ENCODE results near the gene NT5DC1.

The NT5DC1 gene

GRCh38 chr6:116253505-116254296 lies 153.0 kb downstream of the NT5DC1 start, which contains the start of gene TSPYL4:
TSPYL4 (minus strand) TSS chr6:116254075; CDS start chr6:116254008, 67 bp downstream.
- peak; percentile 86 for DNase-seq (ENCODE audit: low read depth, low spot score)
- Histone ChIP-seq H3K4me3 (ENCODE audit: low read length) (peak within 1 kb of the TSS; percentile 81), H3K9me3 (ENCODE audit: control insufficient read depth, insufficient read depth, low read length) (no peaks in the 10 kb centered on the region), H3K27me3 (ENCODE audit: control insufficient read depth, insufficient read depth, low read length) (no peaks in the 10 kb centered on the region), H3K4me1 (ENCODE audit: control insufficient read depth, insufficient read depth, low read length) (peaks cover 3% of the 10 kb centered on the region; the same call in 1 of the 2 replicates), H3K36me3 (ENCODE audit: control insufficient read depth, insufficient read depth, low read length) (no peaks in the 10 kb centered on the region), H3K27ac (ENCODE audit: low read length) (no peak within 1 kb of the TSS)
- WGBS (ENCODE audit: insufficient coverage, insufficient read length): no CpG with 5 or more reads among the region's 53 CpGs

GRCh38 chr6:116254297-116255056 lies 153.8 kb downstream of the NT5DC1 start:
- DNase-seq (ENCODE audit: low read depth, low spot score): no peak
- no peaks in the 10 kb centered on the region for H3K27me3 ChIP-seq (ENCODE audit: control insufficient read depth, insufficient read depth, low read length)
- WGBS (ENCODE audit: insufficient coverage, insufficient read length): no CpG with 5 or more reads among the region's 4 CpGs
- H3K9me3 ChIP-seq (ENCODE audit: control insufficient read depth, insufficient read depth, low read length): no peaks in the 10 kb centered on the region
- H3K4me3 ChIP-seq (ENCODE audit: low read length): peak overlapping the region; percentile 81; the same call in 1 of the 2 replicates
- H3K27ac ChIP-seq (ENCODE audit: low read length): no peak overlapping the region
- H3K36me3 ChIP-seq (ENCODE audit: control insufficient read depth, insufficient read depth, low read length): no peaks in the 10 kb centered on the region
- peaks cover 3% of the 10 kb centered on the region; the same call in 1 of the 2 replicates for H3K4me1 ChIP-seq (ENCODE audit: control insufficient read depth, insufficient read depth, low read length)

GRCh38 chr6:116255246-116255800 lies 154.7 kb downstream of the NT5DC1 start:
- WGBS (ENCODE audit: insufficient coverage, insufficient read length): no CpG with 5 or more reads among the region's 5 CpGs
- peaks cover 3% of the 10 kb centered on the region; the same call in 1 of the 2 replicates for H3K4me1 ChIP-seq (ENCODE audit: control insufficient read depth, insufficient read depth, low read length)
- H3K36me3 ChIP-seq (ENCODE audit: control insufficient read depth, insufficient read depth, low read length): no peaks in the 10 kb centered on the region
- no peak for DNase-seq (ENCODE audit: low read depth, low spot score)
- no peak overlapping the region for H3K4me3 ChIP-seq (ENCODE audit: low read length)
- H3K27ac ChIP-seq (ENCODE audit: low read length): no peak overlapping the region
- no peaks in the 10 kb centered on the region for H3K9me3 ChIP-seq (ENCODE audit: control insufficient read depth, insufficient read depth, low read length)
- H3K27me3 ChIP-seq (ENCODE audit: control insufficient read depth, insufficient read depth, low read length): no peaks in the 10 kb centered on the region

- Histone ChIP-seq H3K27me3 (ENCODE audit: control insufficient read depth, insufficient read depth, low read length) (no peaks in the 10 kb centered on the region), H3K4me3 (ENCODE audit: low read length) (no peak overlapping the region), H3K27ac (ENCODE audit: low read length) (no peak overlapping the region), H3K4me1 (ENCODE audit: control insufficient read depth, insufficient read depth, low read length) (peaks cover 1% of the 10 kb centered on the region; the same call in 1 of the 2 replicates), H3K36me3 (ENCODE audit: control insufficient read depth, insufficient read depth, low read length) (no peaks in the 10 kb centered on the region), H3K9me3 (ENCODE audit: control insufficient read depth, insufficient read depth, low read length) (no peaks in the 10 kb centered on the region)
- no CpG with 5 or more reads among the region's 1 CpG for WGBS (ENCODE audit: insufficient coverage, insufficient read length)
- no peak for DNase-seq (ENCODE audit: low read depth, low spot score)
These were observed 156.0 kb downstream of the NT5DC1 start for GRCh38 chr6:116256694-116257093.

- H3K4me1 ChIP-seq (ENCODE audit: control insufficient read depth, insufficient read depth, low read length): no peaks in the 10 kb centered on the region
- no peaks in the 10 kb centered on the region for H3K36me3 ChIP-seq (ENCODE audit: control insufficient read depth, insufficient read depth, low read length)
- DNase-seq (ENCODE audit: low read depth, low spot score): no peak
- no CpG with 5 or more reads among the region's 18 CpGs for WGBS (ENCODE audit: insufficient coverage, insufficient read length)
- H3K9me3 ChIP-seq (ENCODE audit: control insufficient read depth, insufficient read depth, low read length): no peaks in the 10 kb centered on the region
- no peak overlapping the region for H3K27ac ChIP-seq (ENCODE audit: low read length)
- H3K4me3 ChIP-seq (ENCODE audit: low read length): no peak overlapping the region
- H3K27me3 ChIP-seq (ENCODE audit: control insufficient read depth, insufficient read depth, low read length): no peaks in the 10 kb centered on the region
These were observed 157.9 kb downstream of the NT5DC1 start for GRCh38 chr6:116258520-116258919.

- no peaks in the 10 kb centered on the region for H3K27me3 ChIP-seq (ENCODE audit: control insufficient read depth, insufficient read depth, low read length)
- no peaks in the 10 kb centered on the region for H3K36me3 ChIP-seq (ENCODE audit: control insufficient read depth, insufficient read depth, low read length)
- H3K4me3 ChIP-seq (ENCODE audit: low read length): no peak overlapping the region
- H3K9me3 ChIP-seq (ENCODE audit: control insufficient read depth, insufficient read depth, low read length): no peaks in the 10 kb centered on the region
- no CpG with 5 or more reads among the region's 1 CpG for WGBS (ENCODE audit: insufficient coverage, insufficient read length)
- no peaks in the 10 kb centered on the region for H3K4me1 ChIP-seq (ENCODE audit: control insufficient read depth, insufficient read depth, low read length)
- no peak for DNase-seq (ENCODE audit: low read depth, low spot score)
- no peak overlapping the region for H3K27ac ChIP-seq (ENCODE audit: low read length)
These were observed 162.7 kb downstream of the NT5DC1 start for GRCh38 chr6:116263353-116263752.

- no peaks in the 10 kb centered on the region for H3K27me3 ChIP-seq (ENCODE audit: control insufficient read depth, insufficient read depth, low read length)
- H3K27ac ChIP-seq (ENCODE audit: low read length): no peak overlapping the region
- H3K4me3 ChIP-seq (ENCODE audit: low read length): no peak overlapping the region
- H3K36me3 ChIP-seq (ENCODE audit: control insufficient read depth, insufficient read depth, low read length): no peaks in the 10 kb centered on the region
- WGBS (ENCODE audit: insufficient coverage, insufficient read length): no CpG with 5 or more reads among the region's 4 CpGs
- no peak for DNase-seq (ENCODE audit: low read depth, low spot score)
- no peaks in the 10 kb centered on the region for H3K9me3 ChIP-seq (ENCODE audit: control insufficient read depth, insufficient read depth, low read length)
- H3K4me1 ChIP-seq (ENCODE audit: control insufficient read depth, insufficient read depth, low read length): no peaks in the 10 kb centered on the region
These were observed 164.6 kb downstream of the NT5DC1 start for GRCh38 chr6:116265041-116265829.

GRCh38 chr6:116266803-116267202 lies 166.2 kb downstream of the NT5DC1 start:
- H3K4me3 ChIP-seq (ENCODE audit: low read length): no peak overlapping the region
- no peaks in the 10 kb centered on the region for H3K4me1 ChIP-seq (ENCODE audit: control insufficient read depth, insufficient read depth, low read length)
- H3K9me3 ChIP-seq (ENCODE audit: control insufficient read depth, insufficient read depth, low read length): no peaks in the 10 kb centered on the region
- H3K27me3 ChIP-seq (ENCODE audit: control insufficient read depth, insufficient read depth, low read length): no peaks in the 10 kb centered on the region
- no peak for DNase-seq (ENCODE audit: low read depth, low spot score)
- H3K27ac ChIP-seq (ENCODE audit: low read length): no peak overlapping the region
- H3K36me3 ChIP-seq (ENCODE audit: control insufficient read depth, insufficient read depth, low read length): no peaks in the 10 kb centered on the region

GRCh38 chr6:116267836-116268588 lies 167.4 kb downstream of the NT5DC1 start:
- WGBS (ENCODE audit: insufficient coverage, insufficient read length): no CpG with 5 or more reads among the region's 3 CpGs

More at GRCh38 chr6:116267836-116268588, 167.4 kb downstream of the NT5DC1 start:
- no peaks in the 10 kb centered on the region for H3K27me3 ChIP-seq (ENCODE audit: control insufficient read depth, insufficient read depth, low read length)
- H3K27ac ChIP-seq (ENCODE audit: low read length): no peak overlapping the region
- H3K4me1 ChIP-seq (ENCODE audit: control insufficient read depth, insufficient read depth, low read length): no peaks in the 10 kb centered on the region
- H3K36me3 ChIP-seq (ENCODE audit: control insufficient read depth, insufficient read depth, low read length): no peaks in the 10 kb centered on the region
- H3K4me3 ChIP-seq (ENCODE audit: low read length): no peak overlapping the region
- no peak for DNase-seq (ENCODE audit: low read depth, low spot score)
- no peaks in the 10 kb centered on the region for H3K9me3 ChIP-seq (ENCODE audit: control insufficient read depth, insufficient read depth, low read length)
